Stimulated activated naive CD8-positive, alpha-beta T cell treated with anti-CD3 and anti-CD28 coated beads, Interleukin-15, Interleukin-2, amounts not matched to agents 100 ng/mL and 50 ng/mL, for 24 hours (primary cell): ENCODE results near the gene WARS2.

Experiments
- H3K27ac Mint-ChIP-seq: one replicate; pipeline ENCODE4 v1.8.0; 2021; ENCODE audit warnings: mild to moderate bottlenecking, mixed read lengths
- H3K27me3 Mint-ChIP-seq: one replicate; pipeline ENCODE4 v1.8.0; 2021; ENCODE audit warnings: mixed read lengths
- H3K36me3 Mint-ChIP-seq: one replicate; pipeline ENCODE4 v1.8.0; 2021; ENCODE audit warnings: low read depth, mixed read lengths
- H3K4me1 Mint-ChIP-seq: one replicate; pipeline ENCODE4 v1.8.0; 2021; ENCODE audit warnings: low read depth, mixed read lengths
- H3K4me3 Mint-ChIP-seq: one replicate; pipeline ENCODE4 v1.8.0; 2021; ENCODE audit warnings: mild to moderate bottlenecking, mixed read lengths
- H3K9me3 Mint-ChIP-seq: one replicate; pipeline ENCODE4 v1.8.0; 2021; ENCODE audit warnings: mixed read lengths

WARS2 gene

DNA sequence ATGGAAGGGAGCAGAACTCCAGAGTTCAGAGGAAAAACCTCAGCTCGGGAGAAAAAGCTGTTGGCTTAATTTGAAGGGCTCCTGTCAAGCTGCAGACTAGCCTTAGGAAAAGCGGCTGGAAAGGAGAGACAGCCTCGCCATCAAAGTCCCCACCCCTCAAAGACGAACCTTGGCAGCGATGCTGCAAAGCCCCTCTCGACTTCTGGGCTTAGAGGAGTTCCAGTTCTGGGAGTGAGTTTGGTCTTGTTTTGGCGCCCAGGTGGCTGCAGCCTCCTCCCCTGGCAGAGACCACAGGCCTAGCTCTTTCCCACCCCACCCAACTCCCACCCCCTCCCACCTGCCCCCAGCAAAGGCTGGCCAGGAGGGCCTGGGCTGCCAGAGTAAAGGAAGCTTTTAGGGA lies 143.2 kb downstream of the WARS2 start:
- peaks cover 81% of the 10 kb centered on the region for H3K27me3 Mint-ChIP-seq
- H3K4me1 Mint-ChIP-seq, result peaks cover 7% of the 10 kb centered on the region
- H3K4me3 Mint-ChIP-seq, result no peak overlapping the region
- peaks cover 2% of the 10 kb centered on the region for H3K9me3 Mint-ChIP-seq
- H3K27ac Mint-ChIP-seq, result no peak overlapping the region
- peaks cover 3% of the 10 kb centered on the region for H3K36me3 Mint-ChIP-seq

DNA sequence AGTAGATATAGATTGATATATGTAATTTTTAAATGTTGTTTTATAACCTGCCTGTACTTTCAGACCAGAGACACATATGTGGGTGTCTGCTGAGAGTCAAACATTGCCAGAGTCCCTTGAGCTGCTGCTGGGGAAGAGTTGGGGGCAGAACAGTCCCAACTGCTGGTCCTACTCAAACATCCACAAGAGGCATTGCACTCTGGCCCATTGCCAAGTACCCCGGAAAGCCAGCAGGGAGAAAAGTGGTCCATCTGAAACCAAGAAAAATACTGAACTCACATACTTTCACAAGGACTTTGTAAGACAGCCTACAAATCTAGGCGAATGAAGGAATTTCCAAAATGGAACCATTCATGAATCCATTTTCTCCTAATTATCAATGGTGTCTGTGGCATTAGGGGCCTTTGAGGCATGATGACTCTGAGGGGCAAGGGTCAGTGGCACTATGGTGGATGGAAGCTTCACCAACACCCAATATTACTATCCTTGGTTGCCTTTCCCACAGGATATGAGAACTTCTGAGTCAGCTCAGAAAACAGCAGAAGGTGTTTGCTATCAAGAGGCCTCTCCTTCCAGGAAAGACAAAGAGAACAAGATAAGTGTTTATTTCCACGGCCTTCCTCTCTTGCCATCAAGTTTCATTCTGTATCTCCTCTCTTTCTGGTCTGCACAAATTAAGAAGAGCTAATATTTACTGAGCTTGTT lies 145.0 kb downstream of the WARS2 start:
- no peak overlapping the region for H3K27ac Mint-ChIP-seq
- H3K36me3 Mint-ChIP-seq, result peaks cover 5% of the 10 kb centered on the region
- H3K27me3 Mint-ChIP-seq, result peaks cover 86% of the 10 kb centered on the region
- H3K4me1 Mint-ChIP-seq, result peaks cover 5% of the 10 kb centered on the region
- H3K9me3 Mint-ChIP-seq, result peaks cover 3% of the 10 kb centered on the region
- no peak overlapping the region for H3K4me3 Mint-ChIP-seq

DNA sequence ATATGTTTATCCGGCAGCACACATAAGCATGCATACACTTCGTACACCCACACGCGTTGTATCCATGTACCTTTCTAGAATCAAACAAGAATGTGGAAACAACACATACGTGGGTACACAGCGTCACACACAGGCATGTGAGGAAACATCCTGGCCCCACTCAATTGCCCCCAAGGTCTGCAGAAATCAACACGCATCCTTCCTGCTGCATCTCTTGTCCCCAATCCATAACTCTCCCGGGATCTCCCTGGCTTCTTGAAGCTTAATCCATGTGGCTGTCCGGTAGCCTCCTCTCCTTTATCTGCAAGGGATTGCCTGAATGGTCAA lies 146.8 kb downstream of the WARS2 start:
- Mint-ChIP-seq H3K27me3 (peaks cover 84% of the 10 kb centered on the region), H3K9me3 (peaks cover 3% of the 10 kb centered on the region), H3K27ac (peak overlapping the region; percentile 21), H3K4me1 (peaks cover 5% of the 10 kb centered on the region), H3K4me3 (no peak overlapping the region), H3K36me3 (peaks cover 5% of the 10 kb centered on the region)

DNA sequence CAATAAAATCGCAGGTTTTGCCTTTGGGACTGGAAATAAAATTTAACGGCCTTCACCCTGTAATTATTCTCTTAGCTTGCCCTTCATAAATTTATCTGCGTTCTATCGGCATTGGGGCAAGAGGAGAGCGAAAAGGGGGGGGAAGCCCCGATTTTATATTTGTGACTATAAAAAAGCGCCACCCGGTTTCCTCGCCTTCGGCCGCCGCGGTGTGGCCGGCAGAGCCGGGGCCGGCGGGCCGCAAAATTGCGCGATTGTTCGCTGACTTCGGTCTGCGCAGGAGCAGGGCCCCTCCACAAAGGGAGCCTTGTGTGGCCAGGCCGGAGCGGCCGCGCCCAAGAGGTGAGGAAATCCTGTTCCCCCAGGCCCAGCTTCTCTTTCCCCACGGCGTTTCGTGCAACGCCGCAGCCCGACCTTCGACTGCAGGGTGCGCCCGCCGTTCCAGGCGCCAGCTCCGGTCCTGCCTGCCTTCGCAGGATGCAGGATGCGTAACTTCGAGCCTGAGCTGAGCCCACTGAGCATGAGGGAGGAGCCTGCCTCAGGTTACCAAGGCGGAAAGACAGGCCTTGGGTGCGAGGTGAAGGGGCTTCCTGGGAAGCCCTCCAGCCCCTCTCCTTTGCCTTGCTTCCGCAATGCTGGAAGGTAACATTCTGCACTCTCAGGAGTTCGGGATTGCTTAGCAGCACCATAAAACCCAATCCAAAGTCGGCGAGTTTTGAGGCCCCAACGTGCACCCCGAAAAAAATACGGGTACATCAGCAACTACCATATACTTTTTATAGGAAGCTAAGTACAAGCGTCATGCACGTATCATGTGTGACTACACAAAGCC lies 147.4 kb downstream of the WARS2 start:
- H3K36me3 Mint-ChIP-seq, result peaks cover 5% of the 10 kb centered on the region
- H3K4me3 Mint-ChIP-seq, result no peak overlapping the region
- H3K4me1 Mint-ChIP-seq, result peaks cover 5% of the 10 kb centered on the region
- no peak overlapping the region for H3K27ac Mint-ChIP-seq
- H3K9me3 Mint-ChIP-seq, result peaks cover 3% of the 10 kb centered on the region
- peaks cover 86% of the 10 kb centered on the region for H3K27me3 Mint-ChIP-seq

DNA sequence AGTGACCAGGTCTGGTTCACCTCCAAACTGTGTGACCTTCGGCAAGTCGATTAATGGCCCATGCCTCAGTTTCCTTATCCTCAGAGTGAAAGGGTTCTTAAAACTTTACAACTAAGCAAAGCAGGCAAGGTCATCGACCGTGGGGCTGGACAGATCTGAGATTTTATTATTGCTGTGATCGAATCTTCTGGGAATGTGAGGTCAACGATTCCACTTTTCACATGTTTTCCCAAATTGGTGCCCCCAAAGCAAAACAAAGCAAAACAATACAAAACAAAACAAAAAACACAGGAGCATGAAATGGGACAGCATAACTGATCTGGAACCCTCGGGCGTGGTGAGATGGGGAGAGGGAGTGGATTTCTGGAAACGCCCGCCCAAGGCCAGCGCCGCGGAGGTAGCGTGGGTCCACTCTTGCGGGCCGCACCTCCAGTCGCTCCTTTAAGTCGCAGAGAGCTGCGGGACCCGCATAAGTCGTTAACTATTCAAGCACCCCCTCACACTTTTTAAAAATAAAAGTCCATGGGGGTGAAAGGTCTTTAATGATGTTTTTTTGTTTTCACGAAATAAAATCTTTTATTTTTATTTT lies 148.1 kb downstream of the WARS2 start:
- H3K4me1 Mint-ChIP-seq, result peaks cover 5% of the 10 kb centered on the region
- peak overlapping the region; percentile 40 for H3K27ac Mint-ChIP-seq
- H3K4me3 Mint-ChIP-seq, result no peak overlapping the region
- peaks cover 3% of the 10 kb centered on the region for H3K9me3 Mint-ChIP-seq
- peaks cover 87% of the 10 kb centered on the region for H3K27me3 Mint-ChIP-seq
- H3K36me3 Mint-ChIP-seq, result peaks cover 5% of the 10 kb centered on the region

DNA sequence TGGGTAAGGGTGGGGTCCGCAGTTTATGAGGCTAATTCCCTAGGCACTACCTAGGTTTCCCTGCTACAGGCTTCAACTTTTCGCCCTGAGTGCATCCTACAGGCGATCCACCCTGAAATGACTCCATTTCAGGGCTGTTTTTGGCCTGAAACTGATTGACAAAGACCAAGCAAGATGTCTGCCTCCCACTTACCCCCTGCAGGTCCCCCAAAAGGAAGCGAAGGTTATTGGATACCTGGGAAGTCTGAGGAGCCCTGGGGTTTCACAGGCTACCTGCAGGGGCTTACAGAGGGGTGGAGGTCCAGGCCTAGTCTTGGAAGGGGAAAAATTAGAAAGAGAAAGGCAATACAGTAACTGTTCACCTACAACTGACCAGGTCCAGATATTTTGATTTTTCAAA lies 149.0 kb downstream of the WARS2 start:
- H3K4me3 Mint-ChIP-seq, result no peak overlapping the region
- H3K4me1 Mint-ChIP-seq, result peaks cover 13% of the 10 kb centered on the region
- peaks cover 11% of the 10 kb centered on the region for H3K36me3 Mint-ChIP-seq

DNA sequence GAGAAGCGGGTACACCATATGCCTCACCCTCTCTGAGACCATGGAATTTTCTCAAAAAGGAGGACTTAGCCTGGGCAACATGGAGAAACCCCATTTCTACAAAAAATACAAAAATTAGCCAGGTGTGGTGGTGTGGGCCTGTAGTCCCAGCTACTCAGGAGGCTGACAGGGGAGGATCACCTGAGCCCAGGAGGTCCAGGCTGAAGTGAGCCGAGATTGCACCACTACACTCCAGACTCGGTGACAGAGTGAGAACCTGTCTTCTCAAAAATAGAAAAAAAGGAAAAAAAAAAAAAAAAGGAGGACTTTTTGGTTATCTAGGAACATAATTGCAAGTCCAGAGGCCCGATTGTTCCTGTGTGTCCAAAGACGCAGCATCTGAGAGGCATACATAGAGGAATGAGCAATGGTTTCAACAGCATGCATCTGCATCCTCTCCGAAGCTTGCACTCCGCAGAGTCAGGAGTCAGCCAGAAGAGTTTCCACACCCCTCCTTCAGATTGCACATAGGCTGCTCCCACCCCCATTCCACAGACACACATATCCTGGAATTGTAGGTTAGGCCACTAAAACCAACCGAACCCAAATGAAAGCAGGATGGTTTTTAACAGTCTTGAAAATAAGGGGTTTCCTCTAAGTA lies 149.8 kb downstream of the WARS2 start:
- H3K27ac Mint-ChIP-seq, result no peak overlapping the region
- H3K27me3 Mint-ChIP-seq, result peaks cover 93% of the 10 kb centered on the region
- H3K4me3 Mint-ChIP-seq, result no peak overlapping the region
- H3K4me1 Mint-ChIP-seq, result peaks cover 16% of the 10 kb centered on the region
- peaks cover 7% of the 10 kb centered on the region for H3K9me3 Mint-ChIP-seq
- H3K36me3 Mint-ChIP-seq, result peaks cover 14% of the 10 kb centered on the region

More for the DNA sequence above, 149.0 kb downstream of the WARS2 start:
- H3K27me3 Mint-ChIP-seq, result peaks cover 89% of the 10 kb centered on the region
- peaks cover 7% of the 10 kb centered on the region for H3K9me3 Mint-ChIP-seq
- H3K27ac Mint-ChIP-seq, result peak overlapping the region; percentile 40

DNA sequence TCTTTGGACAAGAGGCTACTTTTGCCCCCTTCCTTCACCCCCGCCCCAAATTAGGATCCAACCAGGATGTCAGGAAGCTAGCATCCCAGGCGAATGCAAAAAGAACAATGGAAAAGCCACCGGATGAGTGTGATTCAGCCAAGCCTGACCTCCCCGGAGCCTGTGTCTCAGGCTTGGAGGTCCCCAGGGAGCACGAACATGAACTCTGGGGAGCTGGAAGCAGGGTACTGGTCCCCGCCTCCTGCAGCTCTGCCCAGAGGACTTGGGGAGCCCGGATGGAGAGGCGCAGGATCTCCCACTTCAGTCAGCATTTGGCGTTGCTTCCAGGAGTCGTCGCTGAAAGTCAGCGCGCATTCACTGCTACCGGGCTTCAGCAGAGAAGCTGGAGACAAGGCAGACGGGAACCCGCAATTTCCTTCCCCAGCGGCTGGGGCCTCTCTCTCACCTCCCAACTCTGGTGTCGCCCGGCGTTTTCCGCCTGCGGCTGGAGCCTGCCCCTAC lies 150.5 kb downstream of the WARS2 start:
- H3K36me3 Mint-ChIP-seq, result peaks cover 14% of the 10 kb centered on the region
- H3K9me3 Mint-ChIP-seq, result peaks cover 7% of the 10 kb centered on the region
- H3K27me3 Mint-ChIP-seq, result peaks cover 93% of the 10 kb centered on the region
- H3K4me3 Mint-ChIP-seq, result no peak overlapping the region
- H3K27ac Mint-ChIP-seq, result no peak overlapping the region
- peaks cover 22% of the 10 kb centered on the region for H3K4me1 Mint-ChIP-seq

DNA sequence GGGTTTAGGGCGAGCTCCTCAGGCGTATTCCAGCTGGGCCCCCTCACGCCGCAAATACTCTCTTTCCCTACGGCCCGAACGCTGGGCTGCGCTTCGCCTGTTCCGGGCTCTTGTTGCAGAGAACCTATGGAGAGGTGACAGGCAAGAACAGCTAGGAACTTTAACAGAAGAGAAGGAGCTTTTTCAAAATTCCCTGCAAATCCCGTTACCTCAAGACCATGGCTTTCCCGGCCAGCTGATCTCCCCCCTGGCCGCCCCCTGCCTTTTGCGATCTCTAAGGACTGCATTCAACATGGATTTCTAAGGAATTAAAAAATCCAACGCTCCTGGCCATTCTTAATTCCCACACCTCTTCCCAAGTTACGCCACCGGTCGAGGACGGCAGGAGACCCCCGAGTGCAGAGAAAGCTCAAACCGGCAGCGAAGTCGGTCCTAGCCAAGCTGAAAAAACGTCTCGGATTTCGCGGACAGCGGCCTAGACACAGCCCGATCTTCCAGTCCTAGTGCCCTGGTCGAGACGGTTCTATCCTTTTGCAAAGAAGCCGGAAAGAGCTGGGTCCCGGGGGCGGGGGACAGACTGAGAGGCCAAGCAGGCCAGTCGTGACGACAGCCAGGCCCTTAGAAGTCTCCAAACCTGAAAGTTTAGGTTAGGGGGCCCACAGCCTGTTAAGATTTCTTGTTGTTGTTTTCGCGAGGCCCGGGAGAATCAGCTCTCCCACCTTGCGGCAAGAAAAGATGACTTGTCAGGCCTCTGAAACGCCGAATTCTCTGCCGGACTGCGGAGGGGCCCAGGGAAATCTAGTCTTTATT lies 151.2 kb downstream of the WARS2 start:
- Mint-ChIP-seq H3K4me1 (peaks cover 26% of the 10 kb centered on the region), H3K27ac (no peak overlapping the region), H3K4me3 (no peak overlapping the region), H3K9me3 (peaks cover 7% of the 10 kb centered on the region), H3K36me3 (peaks cover 18% of the 10 kb centered on the region), H3K27me3 (peaks cover 93% of the 10 kb centered on the region)

DNA sequence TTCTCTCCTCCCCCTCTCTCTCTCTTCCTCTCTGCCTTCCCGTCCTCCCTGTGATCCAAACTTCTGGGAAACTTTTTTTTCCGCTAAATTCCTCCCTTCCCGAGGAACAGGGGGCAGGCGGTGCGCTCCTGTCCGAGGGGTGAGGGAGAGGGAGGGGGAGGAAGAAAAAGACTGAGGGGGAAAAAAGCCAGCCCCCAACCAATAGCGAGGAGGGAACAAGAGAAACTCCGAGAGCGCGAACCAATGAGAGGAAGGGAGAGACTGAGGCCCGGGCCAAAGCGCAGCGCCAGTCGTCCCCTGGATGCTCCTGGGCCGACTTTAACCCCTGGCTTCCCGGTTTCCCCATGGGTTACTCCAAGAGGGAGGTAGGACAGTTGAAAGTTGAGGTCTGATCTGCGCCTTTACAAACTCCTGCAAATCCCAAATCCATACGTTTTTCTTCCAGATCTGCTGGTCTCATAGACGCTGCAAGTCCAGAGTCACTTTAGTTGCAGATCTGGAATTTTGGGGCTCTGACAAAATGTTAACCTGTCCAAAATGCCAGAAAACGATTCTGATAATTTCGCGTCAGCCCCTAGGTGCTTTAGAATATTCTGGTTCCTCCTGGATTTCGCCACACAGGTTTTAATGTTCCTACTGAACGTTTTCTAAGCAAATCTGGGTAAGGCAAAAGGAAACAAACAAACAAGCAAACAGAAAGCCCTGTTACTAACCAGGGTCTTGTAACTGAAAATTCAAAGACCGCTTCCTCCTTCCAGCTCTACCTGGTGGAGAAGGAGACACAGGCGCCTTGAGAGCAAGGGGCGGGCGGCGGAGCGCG lies 152.1 kb downstream of the WARS2 start, which contains the start of gene TBX15:
TBX15 (minus strand) TSS at position 158 of the 820 bp plus-strand sequence. CDS start 548 bp downstream, outside the sequence.
- Mint-ChIP-seq H3K4me1 (peaks cover 29% of the 10 kb centered on the region), H3K9me3 (peaks cover 12% of the 10 kb centered on the region), H3K27me3 (peaks cover 93% of the 10 kb centered on the region), H3K27ac (no peak within 1 kb of the TSS), H3K36me3 (peaks cover 18% of the 10 kb centered on the region), H3K4me3 (peak within 1 kb of the TSS; percentile 35)

DNA sequence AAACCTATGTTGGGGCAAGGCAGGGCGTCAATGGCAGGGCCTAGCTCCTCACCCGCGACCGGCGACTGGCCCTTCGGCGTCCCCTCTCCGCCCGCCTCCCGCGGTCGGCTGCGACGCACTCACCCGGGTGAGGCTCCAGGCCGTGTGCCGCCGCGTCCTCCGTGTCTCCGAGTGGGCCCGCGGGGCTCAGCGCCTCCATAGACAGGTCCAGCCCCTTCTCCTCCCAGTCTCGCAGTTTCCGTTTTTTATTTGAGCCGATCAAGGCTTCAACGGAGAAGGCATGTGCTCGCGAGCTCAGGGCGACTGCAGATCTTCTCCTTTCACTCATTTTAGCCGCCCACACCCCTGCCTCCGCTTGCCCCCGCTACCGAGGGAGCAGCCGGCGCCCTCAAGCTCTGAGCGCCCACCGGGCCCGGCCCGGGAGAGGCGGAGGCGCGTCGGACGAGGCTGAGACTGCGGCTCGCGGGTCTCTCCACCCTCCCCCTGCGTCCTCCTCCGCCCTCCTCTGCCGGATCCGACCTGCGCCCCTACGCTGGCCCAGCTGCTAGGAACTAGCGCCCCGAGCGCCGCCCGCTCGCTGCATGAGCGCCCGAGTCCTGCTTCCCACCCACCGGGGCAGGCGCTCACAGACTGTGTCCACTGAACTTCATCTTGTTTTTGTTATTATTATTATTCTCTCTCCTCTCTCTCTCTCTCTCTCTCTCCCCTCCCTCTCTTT lies 152.8 kb downstream of the WARS2 start:
- H3K27me3 Mint-ChIP-seq, result peaks cover 98% of the 10 kb centered on the region
- no peak overlapping the region for H3K27ac Mint-ChIP-seq
- peaks cover 18% of the 10 kb centered on the region for H3K36me3 Mint-ChIP-seq
- peaks cover 16% of the 10 kb centered on the region for H3K9me3 Mint-ChIP-seq
- H3K4me1 Mint-ChIP-seq, result peaks cover 30% of the 10 kb centered on the region
- H3K4me3 Mint-ChIP-seq, result no peak overlapping the region

DNA sequence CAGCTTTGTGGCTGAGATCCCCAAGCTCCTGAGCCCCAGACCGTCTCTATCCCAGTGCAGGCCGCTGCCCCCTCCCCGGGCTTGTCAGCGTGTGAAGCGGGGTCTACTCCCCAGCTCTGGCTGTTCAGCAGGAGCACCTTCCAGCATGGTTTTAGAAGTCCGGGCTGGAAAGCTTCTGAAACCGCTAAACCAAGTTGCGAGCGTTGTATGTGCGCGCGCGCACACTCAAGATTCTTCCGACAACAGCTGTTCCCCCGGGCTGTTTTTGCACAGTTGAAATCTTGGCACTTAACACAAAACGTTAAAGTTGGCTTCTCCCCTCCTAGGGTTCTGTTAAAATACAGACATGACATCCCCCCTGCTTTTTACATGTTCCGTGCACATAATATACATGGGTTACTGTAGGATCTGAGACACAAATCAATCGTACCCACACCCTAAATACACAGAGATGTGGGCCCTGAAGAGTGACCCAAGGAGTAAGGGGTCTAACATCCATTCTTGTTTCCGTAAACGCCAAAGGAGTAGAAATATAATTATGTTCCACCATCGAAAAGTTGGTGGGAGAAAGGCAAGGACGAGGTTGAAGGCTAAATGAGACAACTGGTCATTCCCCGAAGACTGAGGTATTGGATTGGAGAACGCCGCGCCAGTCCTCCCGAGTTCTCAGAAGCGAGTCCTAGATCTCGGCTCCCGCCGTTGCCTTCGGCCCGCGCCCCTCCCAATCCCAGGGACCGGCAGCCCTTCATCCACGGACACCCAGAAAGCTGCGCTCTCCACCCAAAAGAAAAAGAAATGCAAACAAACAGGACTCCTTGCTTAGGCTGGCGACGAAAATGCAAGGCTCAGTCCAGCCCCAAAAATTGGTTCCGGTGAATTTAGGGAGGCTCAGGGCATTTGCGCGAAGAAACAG lies 153.6 kb downstream of the WARS2 start:
- peaks cover 14% of the 10 kb centered on the region for H3K9me3 Mint-ChIP-seq
- peaks cover 12% of the 10 kb centered on the region for H3K36me3 Mint-ChIP-seq
- H3K27ac Mint-ChIP-seq, result no peak overlapping the region
- H3K4me1 Mint-ChIP-seq, result peaks cover 25% of the 10 kb centered on the region
- peaks cover 98% of the 10 kb centered on the region for H3K27me3 Mint-ChIP-seq
- peak overlapping the region; percentile 35 for H3K4me3 Mint-ChIP-seq
